ENCODE results near the gene FTCDNL1. TPM values are rescaled to one million over a fixed set of nuclear protein-coding genes. Genes with fewer than 3 reads are reported as not detected.

FTCDNL1 gene
- total and polyA plus RNA-seq, 9 of the 15 experiments (the other 6 are each of a cell fraction or from before 2014, with no cell fraction given) = 0.13 to 0.58 (median 0.32) TPM

DNA sequence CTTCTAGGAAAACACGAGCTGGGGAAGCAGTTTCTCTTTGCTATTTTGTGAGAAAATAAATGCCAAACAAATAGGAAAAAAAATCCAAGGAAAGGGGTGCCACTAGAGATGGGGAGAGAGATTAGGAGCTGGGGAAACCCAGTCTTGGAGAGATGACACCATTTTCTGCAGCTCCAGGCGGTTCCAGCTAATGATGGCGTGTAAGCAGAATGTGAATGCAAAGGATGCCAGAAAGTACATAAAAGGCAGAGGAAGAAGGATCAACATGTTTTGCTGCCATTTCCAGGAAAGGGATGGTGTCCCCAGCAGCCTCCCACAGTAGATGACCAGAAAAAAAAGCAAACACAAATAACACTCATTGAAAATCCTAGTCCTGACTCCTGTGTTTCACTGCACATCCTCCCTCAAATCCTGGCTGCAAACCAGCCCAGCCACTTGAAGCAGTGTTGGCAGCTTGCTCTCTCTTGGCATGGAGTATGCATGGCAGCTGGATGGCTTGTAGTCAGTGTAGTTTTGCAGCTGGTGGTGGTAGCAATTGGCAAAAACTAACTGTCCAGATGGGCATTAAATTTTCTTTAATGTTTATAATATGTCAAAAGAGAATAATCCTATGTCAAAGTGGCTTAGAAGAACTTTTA lies 93.6 kb downstream of the FTCDNL1 start:
- DNase-seq (ENCODE audit: extremely low read depth in 1 of 4, low spot score in 3 of 4) (no peak), ATAC-seq (no peak), FAIRE-seq (no peak)
- Histone ChIP-seq H3K9me1 (ENCODE audit: control insufficient read depth, insufficient read depth, low read length) (no peaks in the 10 kb centered on the region), H3K4me2 (ENCODE audit: insufficient read depth, low read length) (no peak overlapping the region), H3K9me3 (replicated peaks; ENCODE audit: control insufficient read depth, insufficient read depth, low read depth, low read length) (no peaks in the 10 kb centered on the region), H3K36me3 (ENCODE audit: control insufficient read depth, insufficient read depth, low read length) (no peaks in the 10 kb centered on the region), H3K9ac (ENCODE audit: insufficient read depth in 1 of 2, low read depth in 2 of 2, low read length in 2 of 2) (no peak overlapping the region), H2AFZ (ENCODE audit: low read depth, low read length) (no peak overlapping the region), H3K27ac (ENCODE audit: extremely low read depth, low read depth, low read length) (no peak overlapping the region), H3K4me1 (replicated peaks in 1 of 2; ENCODE audit: control insufficient read depth in 2 of 2, insufficient read depth in 2 of 2, low read length in 2 of 2) (no peaks in the 10 kb centered on the region), H4K20me1 (replicated peaks; ENCODE audit: control insufficient read depth, insufficient read depth, low read length) (no peaks in the 10 kb centered on the region), H3K4me3 (no peak overlapping the region), H3K79me2 (ENCODE audit: control insufficient read depth, insufficient read depth, low read length) (no peaks in the 10 kb centered on the region), H3K27me3 (ENCODE audit: control insufficient read depth in 2 of 2, insufficient read depth in 2 of 2, low read length in 2 of 2) (no peaks in the 10 kb centered on the region; a peak in 1 of 5 replicates)
- ChIA-PET CTCF (ENCODE audit: low intra/inter-chr PET ratio) (no interaction called here), POLR2A (interaction anchor here (0.8 kb wide), 1 partner anchor 1573 kb away, joined by 3 read pairs; no protein-coding TSS in a partner anchor)
- TF ChIP-seq ZNF707 (CRISPR knock-in tag; conservative IDR thresholded peaks at IDR 0.05) (no peak), KDM4B (IDR thresholded peaks at IDR 0.05; ENCODE audit: borderline replicate concordance in 2 of 2, low read depth in 1 of 2) (no peak), ARNT (IDR thresholded peaks at IDR 0.05) (no peak), TBP (optimal IDR thresholded peaks at IDR 0.05; ENCODE audit: low read depth, low read length) (no peak), ELF2 (CRISPR knock-in tag; IDR thresholded peaks at IDR 0.05) (no peak), HOMEZ (CRISPR knock-in tag; IDR thresholded peaks at IDR 0.05) (no peak), ADNP (tag; IDR thresholded peaks at IDR 0.05) (no peak), MBD1 (CRISPR knock-in tag; IDR thresholded peaks at IDR 0.05) (no peak)
- TF ChIP-seq, protein P1, sequence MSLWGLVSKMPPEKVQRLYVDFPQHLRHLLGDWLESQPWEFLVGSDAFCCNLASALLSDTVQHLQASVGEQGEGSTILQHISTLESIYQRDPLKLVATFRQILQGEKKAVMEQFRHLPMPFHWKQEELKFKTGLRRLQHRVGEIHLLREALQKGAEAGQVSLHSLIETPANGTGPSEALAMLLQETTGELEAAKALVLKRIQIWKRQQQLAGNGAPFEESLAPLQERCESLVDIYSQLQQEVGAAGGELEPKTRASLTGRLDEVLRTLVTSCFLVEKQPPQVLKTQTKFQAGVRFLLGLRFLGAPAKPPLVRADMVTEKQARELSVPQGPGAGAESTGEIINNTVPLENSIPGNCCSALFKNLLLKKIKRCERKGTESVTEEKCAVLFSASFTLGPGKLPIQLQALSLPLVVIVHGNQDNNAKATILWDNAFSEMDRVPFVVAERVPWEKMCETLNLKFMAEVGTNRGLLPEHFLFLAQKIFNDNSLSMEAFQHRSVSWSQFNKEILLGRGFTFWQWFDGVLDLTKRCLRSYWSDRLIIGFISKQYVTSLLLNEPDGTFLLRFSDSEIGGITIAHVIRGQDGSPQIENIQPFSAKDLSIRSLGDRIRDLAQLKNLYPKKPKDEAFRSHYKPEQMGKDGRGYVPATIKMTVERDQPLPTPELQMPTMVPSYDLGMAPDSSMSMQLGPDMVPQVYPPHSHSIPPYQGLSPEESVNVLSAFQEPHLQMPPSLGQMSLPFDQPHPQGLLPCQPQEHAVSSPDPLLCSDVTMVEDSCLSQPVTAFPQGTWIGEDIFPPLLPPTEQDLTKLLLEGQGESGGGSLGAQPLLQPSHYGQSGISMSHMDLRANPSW (CRISPR knock-in tag; IDR thresholded peaks at IDR 0.05) = no peak
- TF ChIP-seq, protein P2, sequence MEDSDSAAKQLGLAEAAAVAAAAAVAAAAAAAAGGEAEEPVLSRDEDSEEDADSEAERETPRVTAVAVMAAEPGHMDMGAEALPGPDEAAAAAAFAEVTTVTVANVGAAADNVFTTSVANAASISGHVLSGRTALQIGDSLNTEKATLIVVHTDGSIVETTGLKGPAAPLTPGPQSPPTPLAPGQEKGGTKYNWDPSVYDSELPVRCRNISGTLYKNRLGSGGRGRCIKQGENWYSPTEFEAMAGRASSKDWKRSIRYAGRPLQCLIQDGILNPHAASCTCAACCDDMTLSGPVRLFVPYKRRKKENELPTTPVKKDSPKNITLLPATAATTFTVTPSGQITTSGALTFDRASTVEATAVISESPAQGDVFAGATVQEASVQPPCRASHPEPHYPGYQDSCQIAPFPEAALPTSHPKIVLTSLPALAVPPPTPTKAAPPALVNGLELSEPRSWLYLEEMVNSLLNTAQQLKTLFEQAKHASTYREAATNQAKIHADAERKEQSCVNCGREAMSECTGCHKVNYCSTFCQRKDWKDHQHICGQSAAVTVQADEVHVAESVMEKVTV (CRISPR knock-in tag; IDR thresholded peaks at IDR 0.05) = no peak
- intact Hi-C loops (cut with micrococcal nuclease) = no loop called here
- no TSS peak for BruUV-seq (replicated peaks)
- in situ Hi-C loops (cut with MboI) = no loop called here
- 3% methylated on average over 3 of the region's 3 CpGs for WGBS (ENCODE audit: insufficient coverage, low coverage, missing lambda C conversion rate)

Measured in K562 (cell line).